ENCODE measurements around the gene DTYMK. TPM values are rescaled to one million over a fixed set of nuclear protein-coding genes. Genes with fewer than 3 reads are reported as not detected.
"Not testable (repeated sequence)": the region's sequence is repeated elsewhere in the genome, so short reads cannot be mapped to it uniquely, and the experiment has no call there.

DTYMK gene
- total RNA-seq, 6 donors from 2014 or later = 10.2 to 43.0 (median 19.6) TPM

DNA sequence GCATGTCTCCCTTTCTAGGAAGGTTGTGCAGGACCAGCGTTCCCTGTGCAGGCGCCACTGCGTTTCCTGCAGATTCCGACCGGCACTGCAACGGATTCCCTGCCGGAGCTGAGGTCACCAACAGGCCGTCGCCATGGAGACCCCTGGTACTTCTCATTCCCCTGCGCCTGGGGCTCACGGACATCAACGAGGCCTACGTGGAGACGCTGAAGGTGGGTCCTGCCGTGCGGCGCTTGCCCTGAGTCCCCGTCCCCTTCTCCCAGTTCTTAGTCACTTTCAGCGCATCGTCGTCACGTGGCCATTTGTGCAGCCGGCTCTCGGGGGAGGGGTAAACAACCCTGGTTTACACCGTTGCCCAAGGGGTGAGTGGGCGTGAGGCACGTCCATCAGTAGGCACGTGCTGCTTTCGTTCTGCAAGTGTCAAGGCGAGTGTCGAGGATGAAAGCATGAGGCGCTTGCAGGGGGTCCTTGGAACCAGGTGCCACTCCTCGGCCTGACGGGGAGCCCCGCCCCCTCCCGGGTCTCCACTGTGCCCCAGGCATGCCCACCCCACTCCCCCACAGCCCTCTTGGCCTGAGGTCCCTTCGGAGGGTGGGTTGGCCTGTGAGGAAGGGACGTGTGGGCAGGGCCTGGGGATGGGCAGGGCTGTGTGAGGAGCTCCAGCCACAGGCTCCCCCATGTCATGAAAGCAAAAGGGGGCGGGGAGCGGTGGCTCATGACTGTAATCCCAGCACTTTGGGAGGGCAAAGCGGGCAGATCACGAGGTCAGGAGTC, 19.8 kb downstream of the DTYMK start:
- H3K4me3 ChIP-seq = no peak overlapping the region
- DNase-seq (peak in 1 of 2 donors; percentile 57), ATAC-seq (ENCODE audit: low FRiP score in 2 of 2) (no peak)
- H3K4me1 ChIP-seq = no peaks in the 10 kb centered on the region
- H3K9me3 ChIP-seq = no peaks in the 10 kb centered on the region
- H3K27ac ChIP-seq = no peak overlapping the region
- TF ChIP-seq POLR2A (IDR thresholded peaks at IDR 0.05) (no peak), POLR2AphosphoS5 (IDR thresholded peaks at IDR 0.05) (no peak)
- 85 to 88% methylated on average over 20 to 33 of the region's 42 CpGs for WGBS, 2 donors
- H3K27me3 ChIP-seq = no peaks in the 10 kb centered on the region
- H3K36me3 ChIP-seq = peaks cover 17 to 61% (median 58%) of the 10 kb centered on the region in 4 donors

GRCh38 chr2:241665731-241666440, 20.7 kb downstream of the DTYMK start:
- Histone ChIP-seq H3K4me3 (no peak overlapping the region), H3K36me3 (peaks cover 18 to 61% (median 58%) of the 10 kb centered on the region in 4 donors), H3K9me3 (no peaks in the 10 kb centered on the region), H3K27me3 (no peaks in the 10 kb centered on the region), H3K27ac (no peak overlapping the region), H3K4me1 (no peaks in the 10 kb centered on the region)
- no peak for ATAC-seq (ENCODE audit: low FRiP score in 2 of 2)
- DNase-seq = no peak
- 87 to 89% methylated on average over 23 of the region's 23 CpGs for WGBS, 2 donors
- TF ChIP-seq POLR2AphosphoS5 (IDR thresholded peaks at IDR 0.05) (no peak), EP300 (IDR thresholded peaks at IDR 0.05) (no peak), CTCF (IDR thresholded peaks at IDR 0.05) (no peak), POLR2A (IDR thresholded peaks at IDR 0.05) (no peak)

DNA sequence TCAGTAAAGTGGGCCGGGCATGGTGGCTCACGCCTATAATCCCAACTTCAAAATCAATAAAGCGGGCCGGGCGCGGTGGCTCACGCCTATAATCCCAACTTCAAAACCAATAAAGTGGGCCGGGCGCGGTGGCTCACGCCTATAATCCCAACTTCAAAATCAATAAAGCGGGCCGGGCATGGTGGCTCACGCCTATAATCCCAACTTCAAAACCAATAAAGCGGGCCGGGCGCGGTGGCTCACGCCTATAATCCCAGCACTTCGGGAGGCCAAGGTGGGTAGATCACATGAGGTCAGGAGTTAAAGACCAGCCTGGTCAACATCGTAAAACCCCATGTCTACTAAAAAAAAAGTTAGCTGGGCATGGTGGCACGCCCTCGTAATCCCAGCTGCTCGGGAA, 23.9 kb downstream of the DTYMK start:
- H3K27me3 ChIP-seq; H3K27ac ChIP-seq; H3K4me1 ChIP-seq; H3K4me3 ChIP-seq; ATAC-seq (ENCODE audit: low FRiP score in 2 of 2); H3K9me3 ChIP-seq: not testable (repeated sequence)
- peak in 1 of 2 donors; percentile 59 for DNase-seq
- WGBS, 2 donors = 90 to 92% methylated on average over 22 to 24 of the region's 24 CpGs
- H3K36me3 ChIP-seq = peaks cover 5 to 61% (median 56%) of the 10 kb centered on the region in 4 donors

DNA sequence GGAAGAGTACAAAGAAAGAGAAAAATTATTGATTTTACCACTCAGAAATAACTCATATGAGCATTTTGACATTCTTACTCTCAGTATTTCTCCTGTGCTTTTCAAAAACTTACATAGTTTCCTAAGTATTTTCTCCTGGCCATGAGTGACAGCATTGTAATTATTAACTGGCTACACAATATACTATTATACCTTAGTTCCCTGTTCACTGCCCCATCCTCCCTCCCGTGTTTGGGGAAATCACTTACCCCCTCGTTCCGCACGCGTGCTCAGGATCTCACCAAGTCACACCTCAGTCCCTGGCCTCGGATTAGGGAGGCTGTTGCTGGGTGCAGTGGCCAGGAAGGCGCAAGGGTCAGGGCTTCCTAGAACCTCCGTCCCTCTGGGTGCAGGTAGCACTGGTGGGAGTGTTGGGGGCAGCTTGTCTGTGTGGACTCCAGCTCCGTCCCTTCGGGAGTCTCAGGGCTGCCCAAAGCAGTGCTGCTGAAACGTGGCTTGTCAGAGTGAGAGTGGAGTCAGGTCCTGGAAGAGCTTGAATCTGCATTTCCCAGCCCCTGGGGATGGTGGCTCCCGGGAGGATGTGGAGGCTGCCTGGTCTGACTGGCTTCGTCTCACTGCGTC, 25.9 kb downstream of the DTYMK start:
- Histone ChIP-seq H3K27ac (no peak overlapping the region), H3K27me3 (no peaks in the 10 kb centered on the region), H3K36me3 (peaks cover 3 to 69% (median 55%) of the 10 kb centered on the region in 4 donors), H3K4me3 (no peak overlapping the region), H3K4me1 (no peaks in the 10 kb centered on the region), H3K9me3 (no peaks in the 10 kb centered on the region)
- no peak for ATAC-seq (ENCODE audit: low FRiP score in 2 of 2)
- 93 to 94% methylated on average over 11 to 14 of the region's 14 CpGs for WGBS, 2 donors
- DNase-seq = no peak
- no peak for TF ChIP-seq CTCF (IDR thresholded peaks at IDR 0.05)
- TF ChIP-seq POLR2AphosphoS5 (IDR thresholded peaks at IDR 0.05) = no peak
- no peak for TF ChIP-seq EP300 (IDR thresholded peaks at IDR 0.05)
- TF ChIP-seq POLR2A (IDR thresholded peaks at IDR 0.05) = no peak

DNA sequence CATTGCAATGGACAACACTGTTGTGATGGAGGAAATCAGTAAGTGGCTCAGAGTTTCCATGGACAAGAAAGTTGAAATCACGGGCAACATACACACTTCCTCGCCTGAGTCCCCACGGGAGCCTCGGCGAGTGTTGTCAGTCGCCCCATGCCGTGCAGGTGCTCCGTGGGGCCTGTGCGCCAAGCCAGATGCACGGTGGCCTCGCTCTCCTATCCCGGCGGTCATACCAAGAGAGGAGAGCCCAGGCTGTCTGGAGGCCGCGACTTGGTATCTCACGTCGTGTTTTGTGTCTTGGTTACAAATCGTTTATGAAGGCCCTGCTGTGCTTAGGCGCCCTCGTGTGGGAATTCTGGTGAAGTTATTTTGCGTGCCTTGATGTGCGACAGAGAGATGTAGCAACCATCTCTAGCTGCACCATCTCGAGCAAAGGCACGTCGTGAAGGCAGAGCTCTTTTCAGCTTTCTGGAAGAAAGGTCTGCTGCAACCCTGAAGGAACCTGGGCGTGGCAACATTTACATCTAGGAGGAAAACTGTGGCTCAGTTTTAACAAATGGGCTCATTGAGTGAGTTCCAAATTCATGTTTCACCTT, 27.4 kb downstream of the DTYMK start:
- Histone ChIP-seq H3K9me3 (no peaks in the 10 kb centered on the region), H3K4me1 (no peaks in the 10 kb centered on the region), H3K36me3 (peaks cover 17 to 83% (median 69%) of the 10 kb centered on the region in 4 donors), H3K27ac (no peak overlapping the region), H3K27me3 (no peaks in the 10 kb centered on the region), H3K4me3 (no peak overlapping the region)
- 69 to 100% methylated on average over 1 to 23 of the region's 26 CpGs for WGBS, 2 donors
- TF ChIP-seq CTCF (IDR thresholded peaks at IDR 0.05) (peak in 4 of 6 experiments; percentile 28 to 51 (median 41)), POLR2A (IDR thresholded peaks at IDR 0.05) (no peak), POLR2AphosphoS5 (IDR thresholded peaks at IDR 0.05) (no peak), EP300 (IDR thresholded peaks at IDR 0.05) (no peak)
- ATAC-seq (ENCODE audit: low FRiP score in 2 of 2) (peak in 1 of 2 donors; percentile 51), DNase-seq (peak; percentile 31 to 73)

Data from upper lobe of left lung (tissue), 6 donors.